Memory B cell (primary cell): ENCODE measurements around the gene ELF4.

ENCODE experiments used
- ATAC-seq: fragments of 150-1000 bp; cut with Tn5 transposase; 2 replicates; pipeline ENCODE4 v1.10.0; 2021; ENCODE audit warnings: low read depth, mild to moderate bottlenecking, moderate library complexity
- DNase-seq, 2 donors: peaks; one replicate each; pipeline ENCODE4 v3.0.0; 2022; ENCODE audit warnings: low spot score in 2 of 2
- H3K27ac Mint-ChIP-seq: one replicate; pipeline ENCODE4 v1.8.0; 2022; ENCODE audit warnings: mild to moderate bottlenecking, moderate library complexity, mixed read lengths
- H3K27me3 Mint-ChIP-seq: one replicate; pipeline ENCODE4 v1.8.0; 2022; ENCODE audit warnings: mixed read lengths
- H3K36me3 Mint-ChIP-seq: one replicate; pipeline ENCODE4 v1.8.0; 2022; ENCODE audit warnings: mild to moderate bottlenecking, mixed read lengths
- H3K4me1 Mint-ChIP-seq: one replicate; pipeline ENCODE4 v1.8.0; 2022; ENCODE audit warnings: mixed read lengths
- H3K4me3 Mint-ChIP-seq: one replicate; pipeline ENCODE4 v1.8.0; 2022; ENCODE audit warnings: mild to moderate bottlenecking, moderate library complexity, mixed read lengths
- H3K9me3 Mint-ChIP-seq: one replicate; pipeline ENCODE4 v1.8.0; 2022; ENCODE audit warnings: mixed read lengths

ELF4 gene

GRCh38 chrX:130057209-130057608 lies 53.1 kb downstream of the ELF4 start:
- no peak overlapping the region for H3K27ac Mint-ChIP-seq
- no peaks in the 10 kb centered on the region for H3K4me1 Mint-ChIP-seq
- H3K4me3 Mint-ChIP-seq = no peak overlapping the region
- H3K36me3 Mint-ChIP-seq = peaks cover 5% of the 10 kb centered on the region
- DNase-seq (no peak), ATAC-seq (no peak)
- H3K9me3 Mint-ChIP-seq = no peaks in the 10 kb centered on the region
- no peaks in the 10 kb centered on the region for H3K27me3 Mint-ChIP-seq

- no peak for ATAC-seq
- no peaks in the 10 kb centered on the region for H3K27me3 Mint-ChIP-seq
- DNase-seq = no peak
- peaks cover 5% of the 10 kb centered on the region for H3K36me3 Mint-ChIP-seq
- H3K9me3 Mint-ChIP-seq = no peaks in the 10 kb centered on the region
- no peak overlapping the region for H3K4me3 Mint-ChIP-seq
- no peak overlapping the region for H3K27ac Mint-ChIP-seq
- no peaks in the 10 kb centered on the region for H3K4me1 Mint-ChIP-seq
These were observed 54.4 kb downstream of the ELF4 start for GRCh38 chrX:130055899-130056298.

- Mint-ChIP-seq H3K4me1 (no peaks in the 10 kb centered on the region), H3K27ac (no peak overlapping the region), H3K27me3 (no peaks in the 10 kb centered on the region), H3K9me3 (no peaks in the 10 kb centered on the region), H3K36me3 (peaks cover 5% of the 10 kb centered on the region), H3K4me3 (no peak overlapping the region)
- DNase-seq = no peak
- no peak for ATAC-seq
These were observed 55.2 kb downstream of the ELF4 start for GRCh38 chrX:130055103-130055502.

GRCh38 chrX:130053236-130053635 lies 57.1 kb downstream of the ELF4 start:
- DNase-seq (no peak), ATAC-seq (no peak)
- peaks cover 9% of the 10 kb centered on the region for H3K36me3 Mint-ChIP-seq
- no peaks in the 10 kb centered on the region for H3K9me3 Mint-ChIP-seq
- no peaks in the 10 kb centered on the region for H3K4me1 Mint-ChIP-seq
- no peak overlapping the region for H3K4me3 Mint-ChIP-seq
- H3K27ac Mint-ChIP-seq = no peak overlapping the region
- H3K27me3 Mint-ChIP-seq = no peaks in the 10 kb centered on the region

- H3K4me1 Mint-ChIP-seq = no peaks in the 10 kb centered on the region
- peaks cover 15% of the 10 kb centered on the region for H3K36me3 Mint-ChIP-seq
- ATAC-seq (no peak), DNase-seq (no peak)
- no peak overlapping the region for H3K27ac Mint-ChIP-seq
- no peak overlapping the region for H3K4me3 Mint-ChIP-seq
- H3K27me3 Mint-ChIP-seq = no peaks in the 10 kb centered on the region
- no peaks in the 10 kb centered on the region for H3K9me3 Mint-ChIP-seq
These were observed 59.0 kb downstream of the ELF4 start for GRCh38 chrX:130051176-130051845.

- DNase-seq = no peak
- no peaks in the 10 kb centered on the region for H3K27me3 Mint-ChIP-seq
- no peak overlapping the region for H3K27ac Mint-ChIP-seq
- no peaks in the 10 kb centered on the region for H3K9me3 Mint-ChIP-seq
- ATAC-seq = no peak
- no peaks in the 10 kb centered on the region for H3K4me1 Mint-ChIP-seq
- H3K4me3 Mint-ChIP-seq = no peak overlapping the region
- peaks cover 15% of the 10 kb centered on the region for H3K36me3 Mint-ChIP-seq
These were observed 60.5 kb downstream of the ELF4 start for GRCh38 chrX:130049821-130050220.

GRCh38 chrX:130048686-130049222 lies 61.5 kb downstream of the ELF4 start:
- Mint-ChIP-seq H3K4me1 (no peaks in the 10 kb centered on the region), H3K36me3 (peaks cover 13% of the 10 kb centered on the region), H3K4me3 (no peak overlapping the region), H3K9me3 (no peaks in the 10 kb centered on the region), H3K27me3 (no peaks in the 10 kb centered on the region), H3K27ac (no peak overlapping the region)
- DNase-seq (no peak), ATAC-seq (no peak)

- no peaks in the 10 kb centered on the region for H3K9me3 Mint-ChIP-seq
These were observed 62.9 kb downstream of the ELF4 start for GRCh38 chrX:130047416-130047815.

GRCh38 chrX:130039847-130040246 lies 70.5 kb downstream of the ELF4 start:
- Mint-ChIP-seq H3K4me3 (no peak overlapping the region), H3K27me3 (no peaks in the 10 kb centered on the region), H3K9me3 (no peaks in the 10 kb centered on the region), H3K27ac (no peak overlapping the region), H3K4me1 (no peaks in the 10 kb centered on the region), H3K36me3 (peaks cover 7% of the 10 kb centered on the region)
- ATAC-seq (no peak), DNase-seq (no peak)

More at GRCh38 chrX:130047416-130047815, 62.9 kb downstream of the ELF4 start:
- Mint-ChIP-seq H3K36me3 (peaks cover 13% of the 10 kb centered on the region), H3K27ac (no peak overlapping the region), H3K27me3 (no peaks in the 10 kb centered on the region), H3K4me1 (no peaks in the 10 kb centered on the region), H3K4me3 (no peak overlapping the region)
- DNase-seq (no peak), ATAC-seq (no peak)

GRCh38 chrX:130034178-130034577 lies 76.1 kb downstream of the ELF4 start:
- Mint-ChIP-seq H3K4me3 (no peak overlapping the region), H3K27ac (no peak overlapping the region), H3K4me1 (no peaks in the 10 kb centered on the region), H3K9me3 (no peaks in the 10 kb centered on the region), H3K27me3 (no peaks in the 10 kb centered on the region), H3K36me3 (peaks cover 9% of the 10 kb centered on the region)
- DNase-seq (no peak), ATAC-seq (no peak)

GRCh38 chrX:130032552-130032951 lies 77.7 kb downstream of the ELF4 start:
- Mint-ChIP-seq H3K27me3 (no peaks in the 10 kb centered on the region), H3K4me3 (no peak overlapping the region), H3K9me3 (no peaks in the 10 kb centered on the region), H3K36me3 (peaks cover 11% of the 10 kb centered on the region), H3K27ac (no peak overlapping the region), H3K4me1 (no peaks in the 10 kb centered on the region)
- ATAC-seq (no peak), DNase-seq (no peak)

GRCh38 chrX:130030826-130031225 lies 79.5 kb downstream of the ELF4 start:
- H3K27me3 Mint-ChIP-seq = no peaks in the 10 kb centered on the region

GRCh38 chrX:130028196-130028595 lies 82.1 kb downstream of the ELF4 start:
- Mint-ChIP-seq H3K9me3 (no peaks in the 10 kb centered on the region), H3K4me3 (no peak overlapping the region), H3K4me1 (peaks cover 11% of the 10 kb centered on the region), H3K36me3 (peaks cover 15% of the 10 kb centered on the region), H3K27me3 (no peaks in the 10 kb centered on the region), H3K27ac (no peak overlapping the region)
- no peak for ATAC-seq
- peak; percentile 28 to 45 for DNase-seq

More at GRCh38 chrX:130030826-130031225, 79.5 kb downstream of the ELF4 start:
- Mint-ChIP-seq H3K36me3 (peaks cover 11% of the 10 kb centered on the region), H3K9me3 (no peaks in the 10 kb centered on the region), H3K4me1 (no peaks in the 10 kb centered on the region), H3K4me3 (no peak overlapping the region), H3K27ac (no peak overlapping the region)
- no peak for DNase-seq
- no peak for ATAC-seq

- Mint-ChIP-seq H3K36me3 (peaks cover 15% of the 10 kb centered on the region), H3K27ac (no peak overlapping the region), H3K4me1 (peaks cover 11% of the 10 kb centered on the region), H3K27me3 (no peaks in the 10 kb centered on the region), H3K9me3 (no peaks in the 10 kb centered on the region), H3K4me3 (no peak overlapping the region)
- DNase-seq = no peak
- no peak for ATAC-seq
These were observed 82.7 kb downstream of the ELF4 start for GRCh38 chrX:130027569-130027968.

GRCh38 chrX:130025256-130025655 lies 85.0 kb downstream of the ELF4 start:
- H3K4me3 Mint-ChIP-seq = no peak overlapping the region
- ATAC-seq (no peak), DNase-seq (no peak)
- H3K9me3 Mint-ChIP-seq = no peaks in the 10 kb centered on the region
- H3K36me3 Mint-ChIP-seq = peaks cover 9% of the 10 kb centered on the region
- peak overlapping the region; percentile 88 for H3K27ac Mint-ChIP-seq
- H3K27me3 Mint-ChIP-seq = no peaks in the 10 kb centered on the region
- H3K4me1 Mint-ChIP-seq = peaks cover 11% of the 10 kb centered on the region
